Measurements from ENCODE around the gene NUP35.
"Not testable (repeated sequence)": the region's sequence is repeated elsewhere in the genome, so short reads cannot be mapped to it uniquely, and the experiment has no call there.

The NUP35 gene

GRCh38 chr2:183123117-183123958 lies 905 bp upstream of the NUP35 start:
- ATAC-seq = no peak
- Mint-ChIP-seq H3K4me3 (peak overlapping the region; percentile 90), H3K36me3 (peaks cover 9% of the 10 kb centered on the region), H3K4me1 (peaks cover 8% of the 10 kb centered on the region), H3K9me3 (no peaks in the 10 kb centered on the region), H3K27ac (peak overlapping the region; percentile 97)
- no peak for DNase-seq (ENCODE audit: low spot score in 2 of 2)

- Mint-ChIP-seq H3K4me1 (peaks cover 8% of the 10 kb centered on the region), H3K36me3 (peaks cover 14% of the 10 kb centered on the region), H3K27ac (peak overlapping the region; percentile 97), H3K4me3 (peak overlapping the region; percentile 90), H3K9me3 (no peaks in the 10 kb centered on the region)
- DNase-seq (ENCODE audit: low spot score in 2 of 2) (no peak), ATAC-seq (peak; percentile 51)
These were observed 353 bp upstream of the NUP35 start for GRCh38 chr2:183123959-183124221.

- Mint-ChIP-seq H3K4me3 (peak overlapping the region; percentile 90), H3K4me1 (peaks cover 8% of the 10 kb centered on the region)
These were observed 663 bp downstream of the NUP35 start for GRCh38 chr2:183124957-183125255.

GRCh38 chr2:183125659-183126341 lies 1.6 kb downstream of the NUP35 start:
- Mint-ChIP-seq H3K36me3 (peaks cover 33% of the 10 kb centered on the region), H3K27ac (peak overlapping the region; percentile 97), H3K9me3 (no peaks in the 10 kb centered on the region), H3K4me1 (peaks cover 8% of the 10 kb centered on the region), H3K4me3 (peak overlapping the region; percentile 90)
- DNase-seq (ENCODE audit: low spot score in 2 of 2) (no peak), ATAC-seq (no peak)

More at GRCh38 chr2:183124957-183125255, 663 bp downstream of the NUP35 start:
- DNase-seq (ENCODE audit: low spot score in 2 of 2) (no peak), ATAC-seq (no peak)
- H3K27ac Mint-ChIP-seq = peak overlapping the region; percentile 97
- H3K36me3 Mint-ChIP-seq = peaks cover 24% of the 10 kb centered on the region
- H3K9me3 Mint-ChIP-seq = no peaks in the 10 kb centered on the region

GRCh38 chr2:183126635-183127034 lies 2.4 kb downstream of the NUP35 start:
- DNase-seq (ENCODE audit: low spot score in 2 of 2) (no peak), ATAC-seq (no peak)
- peaks cover 8% of the 10 kb centered on the region for H3K4me1 Mint-ChIP-seq
- H3K36me3 Mint-ChIP-seq = peaks cover 42% of the 10 kb centered on the region
- peak overlapping the region; percentile 90 for H3K4me3 Mint-ChIP-seq
- no peak overlapping the region for H3K27ac Mint-ChIP-seq
- H3K9me3 Mint-ChIP-seq = no peaks in the 10 kb centered on the region

GRCh38 chr2:183134016-183134415 lies 9.8 kb downstream of the NUP35 start:
- H3K4me3 Mint-ChIP-seq = no peak overlapping the region
- peaks cover 93% of the 10 kb centered on the region for H3K36me3 Mint-ChIP-seq
- no peaks in the 10 kb centered on the region for H3K9me3 Mint-ChIP-seq
- no peak for ATAC-seq
- no peaks in the 10 kb centered on the region for H3K4me1 Mint-ChIP-seq
- no peak for DNase-seq (ENCODE audit: low spot score in 2 of 2)
- no peak overlapping the region for H3K27ac Mint-ChIP-seq

- no peak overlapping the region for H3K27ac Mint-ChIP-seq
- H3K9me3 Mint-ChIP-seq = no peaks in the 10 kb centered on the region
- peaks cover 46% of the 10 kb centered on the region for H3K36me3 Mint-ChIP-seq
- no peak for DNase-seq (ENCODE audit: low spot score in 2 of 2)
- no peak for ATAC-seq
- H3K4me1 Mint-ChIP-seq = peaks cover 6% of the 10 kb centered on the region
- H3K4me3 Mint-ChIP-seq = no peak overlapping the region
These were observed 24.7 kb downstream of the NUP35 start for GRCh38 chr2:183148955-183149354.

- no peak overlapping the region for H3K27ac Mint-ChIP-seq
- ATAC-seq = no peak
- no peak for DNase-seq (ENCODE audit: low spot score in 2 of 2)
- peaks cover 6% of the 10 kb centered on the region for H3K4me1 Mint-ChIP-seq
- no peaks in the 10 kb centered on the region for H3K9me3 Mint-ChIP-seq
- H3K36me3 Mint-ChIP-seq = peaks cover 51% of the 10 kb centered on the region
- no peak overlapping the region for H3K4me3 Mint-ChIP-seq
These were observed 25.2 kb downstream of the NUP35 start for GRCh38 chr2:183149489-183149888.

GRCh38 chr2:183152280-183152679 lies 28.0 kb downstream of the NUP35 start:
- H3K36me3 Mint-ChIP-seq = peaks cover 53% of the 10 kb centered on the region
- H3K4me3 Mint-ChIP-seq; H3K4me1 Mint-ChIP-seq; H3K9me3 Mint-ChIP-seq; DNase-seq (ENCODE audit: low spot score in 2 of 2); ATAC-seq; H3K27ac Mint-ChIP-seq: not testable (repeated sequence)

- H3K27ac Mint-ChIP-seq = no peak overlapping the region
- ATAC-seq (no peak), DNase-seq (ENCODE audit: low spot score in 2 of 2) (no peak)
- H3K9me3 Mint-ChIP-seq = no peaks in the 10 kb centered on the region
- peaks cover 65% of the 10 kb centered on the region for H3K36me3 Mint-ChIP-seq
- H3K4me1 Mint-ChIP-seq = peaks cover 6% of the 10 kb centered on the region
- H3K4me3 Mint-ChIP-seq = no peak overlapping the region
These were observed 29.7 kb downstream of the NUP35 start for GRCh38 chr2:183153967-183154366.

GRCh38 chr2:183154772-183155171 lies 30.5 kb downstream of the NUP35 start:
- not testable (repeated sequence) for H3K9me3 Mint-ChIP-seq; H3K4me1 Mint-ChIP-seq; DNase-seq (ENCODE audit: low spot score in 2 of 2); ATAC-seq; H3K4me3 Mint-ChIP-seq
- Mint-ChIP-seq H3K27ac (peak overlapping the region; percentile 44), H3K36me3 (peaks cover 73% of the 10 kb centered on the region)

- Mint-ChIP-seq H3K4me1 (no peaks in the 10 kb centered on the region), H3K9me3 (no peaks in the 10 kb centered on the region), H3K27ac (no peak overlapping the region), H3K4me3 (no peak overlapping the region), H3K36me3 (peaks cover 77% of the 10 kb centered on the region)
- no peak for DNase-seq (ENCODE audit: low spot score in 2 of 2)
- ATAC-seq = no peak
These were observed 32.9 kb downstream of the NUP35 start for GRCh38 chr2:183157131-183157530.

- Mint-ChIP-seq H3K4me3 (no peak overlapping the region), H3K4me1 (no peaks in the 10 kb centered on the region), H3K27ac (no peak overlapping the region), H3K9me3 (no peaks in the 10 kb centered on the region), H3K36me3 (peaks cover 75% of the 10 kb centered on the region)
- no peak for DNase-seq (ENCODE audit: low spot score in 2 of 2)
- ATAC-seq = no peak
These were observed 38.1 kb downstream of the NUP35 start for GRCh38 chr2:183162362-183162761.

- no peaks in the 10 kb centered on the region for H3K4me1 Mint-ChIP-seq
- no peak for DNase-seq (ENCODE audit: low spot score in 2 of 2)
- H3K4me3 Mint-ChIP-seq = no peak overlapping the region
- peaks cover 63% of the 10 kb centered on the region for H3K36me3 Mint-ChIP-seq
- H3K27ac Mint-ChIP-seq = no peak overlapping the region
- no peak for ATAC-seq
- no peaks in the 10 kb centered on the region for H3K9me3 Mint-ChIP-seq
These were observed 39.8 kb downstream of the NUP35 start for GRCh38 chr2:183163821-183164649.

- no peaks in the 10 kb centered on the region for H3K4me1 Mint-ChIP-seq
- no peak for ATAC-seq
- H3K9me3 Mint-ChIP-seq = no peaks in the 10 kb centered on the region
- no peak for DNase-seq (ENCODE audit: low spot score in 2 of 2)
- H3K27ac Mint-ChIP-seq = no peak overlapping the region
- H3K36me3 Mint-ChIP-seq = peaks cover 57% of the 10 kb centered on the region
- no peak overlapping the region for H3K4me3 Mint-ChIP-seq
These were observed 40.4 kb downstream of the NUP35 start for GRCh38 chr2:183164650-183165015.

Data from stimulated activated effector memory CD8-positive, alpha-beta T cell treated with anti-CD3 and anti-CD28 coated beads, Interleukin-12 subunit alpha, Interleukin-12 subunit beta, amount 100 ng/mL, for 72 hours (primary cell).